Left ventricle myocardium inferior (tissue), 1 donor: ENCODE measurements around the gene SHB. TPM values are rescaled to one million over a fixed set of nuclear protein-coding genes. Genes with fewer than 3 reads are reported as not detected.

ENCODE experiments used
- DNase-seq: peaks from one replicate; pipeline ENCODE4 v3.0.0-alpha.2; 2020
- H3K27ac ChIP-seq: fragments of 200-600 bp; replicated peaks from 2 replicates; pipeline ENCODE4 v1.8.0; 2021
- H3K27me3 ChIP-seq: fragments of 200-600 bp; 2 replicates; pipeline ENCODE4 v1.8.0; 2021; ENCODE audit warnings: low read depth
- H3K36me3 ChIP-seq: fragments of 200-600 bp; 2 replicates; pipeline ENCODE4 v1.8.0; 2021
- H3K4me1 ChIP-seq: fragments of 200-600 bp; 2 replicates; pipeline ENCODE4 v1.8.0; 2021
- H3K4me3 ChIP-seq: fragments of 200-600 bp; 2 replicates; pipeline ENCODE4 v1.8.0; 2021; ENCODE audit warnings: mild to moderate bottlenecking, moderate library complexity
- H3K9me3 ChIP-seq: fragments of 200-600 bp; replicated peaks from 2 replicates; pipeline ENCODE4 v1.8.0; 2021
- CTCF ChIP-seq: fragments of 200-600 bp; IDR thresholded peaks from 2 replicates; pipeline ENCODE4 v1.8.0; 2021; ENCODE audit warnings: antibody characterized with exemption, mild to moderate bottlenecking, borderline replicate concordance
- intact Hi-C: fragments of 100-400 bp; cut with micrococcal nuclease; formaldehyde crosslinking; loops from one replicate; pipeline ENCODE4 v1.11.0; 2022
- total RNA-seq: library from RNA; stranded (reverse); fragmentation: NEBNext Ultra II Directional; extraction: Animal tissue kit (Norgen Biotek cat#: 25700); gene quantifications from one replicate; pipeline ENCODE4 v1.2.1, GENCODE V29; 2021
- donor health status: DM: no; HTN: yes; CAD: no; lungs with severe emphysema.

The SHB gene
- total RNA-seq, 1 donor from 2014 or later: 19.4 TPM

- no peak overlapping the region for H3K4me3 ChIP-seq
- no peaks in the 10 kb centered on the region for H3K36me3 ChIP-seq
- peaks cover 81% of the 10 kb centered on the region for H3K4me1 ChIP-seq
- no peaks in the 10 kb centered on the region for H3K27me3 ChIP-seq
- no peak for TF ChIP-seq CTCF
- peak overlapping the region; percentile 67 for H3K27ac ChIP-seq
- intact Hi-C loops: no loop called here
- H3K9me3 ChIP-seq: no peaks in the 10 kb centered on the region
- no peak for DNase-seq
Measured at GRCh38 chr9:37999588-38000189, 69.3 kb downstream of the SHB start.

- peak; percentile 40 for DNase-seq
- intact Hi-C loops: no loop called here
- Histone ChIP-seq H3K4me1 (peaks cover 81% of the 10 kb centered on the region), H3K27ac (peak overlapping the region; percentile 67), H3K27me3 (no peaks in the 10 kb centered on the region), H3K9me3 (no peaks in the 10 kb centered on the region), H3K4me3 (no peak overlapping the region), H3K36me3 (no peaks in the 10 kb centered on the region)
- no peak for TF ChIP-seq CTCF
Measured at GRCh38 chr9:37998881-37999587, 70.0 kb downstream of the SHB start.

GRCh38 chr9:37997636-37998374 lies 71.2 kb downstream of the SHB start:
- Histone ChIP-seq H3K27ac (peak overlapping the region; percentile 67), H3K36me3 (no peaks in the 10 kb centered on the region), H3K4me3 (no peak overlapping the region), H3K27me3 (no peaks in the 10 kb centered on the region), H3K9me3 (no peaks in the 10 kb centered on the region), H3K4me1 (peaks cover 81% of the 10 kb centered on the region)
- no peak for DNase-seq
- intact Hi-C loops: no loop called here
- TF ChIP-seq CTCF: no peak

- TF ChIP-seq CTCF: no peak
Measured at GRCh38 chr9:37996819-37997217, 72.2 kb downstream of the SHB start.

GRCh38 chr9:37995961-37996818 lies 72.8 kb downstream of the SHB start:
- intact Hi-C loops: no loop called here

More at GRCh38 chr9:37996819-37997217, 72.2 kb downstream of the SHB start:
- Histone ChIP-seq H3K9me3 (no peaks in the 10 kb centered on the region), H3K36me3 (no peaks in the 10 kb centered on the region), H3K4me3 (no peak overlapping the region), H3K4me1 (peaks cover 86% of the 10 kb centered on the region), H3K27me3 (no peaks in the 10 kb centered on the region), H3K27ac (no peak overlapping the region)
- no peak for DNase-seq
- intact Hi-C loops: no loop called here

More at GRCh38 chr9:37995961-37996818, 72.8 kb downstream of the SHB start:
- H3K9me3 ChIP-seq: no peaks in the 10 kb centered on the region
- H3K27me3 ChIP-seq: no peaks in the 10 kb centered on the region
- H3K36me3 ChIP-seq: no peaks in the 10 kb centered on the region
- H3K4me3 ChIP-seq: no peak overlapping the region
- H3K4me1 ChIP-seq: peaks cover 87% of the 10 kb centered on the region
- DNase-seq: no peak
- H3K27ac ChIP-seq: no peak overlapping the region
- no peak for TF ChIP-seq CTCF
